K562 (cell line): ENCODE measurements around the gene IRF9.

Source experiments
- IRF9 ChIP-seq: fragments of 450-650 bp; IDR thresholded peaks from 2 replicates; pipeline ENCODE4 v1.6.1; 2016; ENCODE audit warnings: missing biosample characterization, missing genetic modification characterization
- NR1H2 ChIP-seq: sonication (generic); formaldehyde crosslinking; IDR thresholded peaks from 2 replicates; pipeline ENCODE4 v1.4.0; 2020; ENCODE audit warnings: mild to moderate bottlenecking, missing genetic modification reagents
- POLR2AphosphoS5 ChIP-seq: IDR thresholded peaks from 2 replicates; pipeline ENCODE4 v1.6.1; 2011; ENCODE audit warnings: mild to moderate bottlenecking, low read depth, low read length, moderate library complexity; ENCODE audit not compliant: control insufficient read depth, insufficient read depth
- SIRT6 ChIP-seq: IDR thresholded peaks from one replicate; pipeline ENCODE4 v1.6.1; 2012; ENCODE audit warnings: low read depth, mild to moderate bottlenecking, control low read depth, inconsistent platforms, low read length, moderate library complexity
- ZBTB17 ChIP-seq: fragments of 450-650 bp; formaldehyde crosslinking; IDR thresholded peaks from 2 replicates; pipeline ENCODE4 v1.4.0; 2020; ENCODE audit warnings: mild to moderate bottlenecking
- TF ChIP-seq, protein P1 (sequence below), 3 experiments: IDR thresholded peaks in 2 of 3; conservative IDR thresholded peaks in 1 of 3; 2 replicates each; pipeline ENCODE4 v1.5.1; 2011 to 2012; ENCODE audit warnings: low read length in 3 of 3, mild to moderate bottlenecking in 3 of 3, control low read depth in 2 of 3, improper control_type of control experiment in 1 of 3, inconsistent platforms in 1 of 3, low read depth in 1 of 3, mixed read lengths in 1 of 3, moderate library complexity in 1 of 3; ENCODE audit not compliant: insufficient read depth in 2 of 3

GRCh38 chr14:24144451-24144850 is 16.6 kb upstream of the IRF9 start:
- TF ChIP-seq ZBTB17 (CRISPR knock-in tag) = no peak
- TF ChIP-seq NR1H2 (CRISPR knock-in tag) = no peak
- TF ChIP-seq, protein P1, sequence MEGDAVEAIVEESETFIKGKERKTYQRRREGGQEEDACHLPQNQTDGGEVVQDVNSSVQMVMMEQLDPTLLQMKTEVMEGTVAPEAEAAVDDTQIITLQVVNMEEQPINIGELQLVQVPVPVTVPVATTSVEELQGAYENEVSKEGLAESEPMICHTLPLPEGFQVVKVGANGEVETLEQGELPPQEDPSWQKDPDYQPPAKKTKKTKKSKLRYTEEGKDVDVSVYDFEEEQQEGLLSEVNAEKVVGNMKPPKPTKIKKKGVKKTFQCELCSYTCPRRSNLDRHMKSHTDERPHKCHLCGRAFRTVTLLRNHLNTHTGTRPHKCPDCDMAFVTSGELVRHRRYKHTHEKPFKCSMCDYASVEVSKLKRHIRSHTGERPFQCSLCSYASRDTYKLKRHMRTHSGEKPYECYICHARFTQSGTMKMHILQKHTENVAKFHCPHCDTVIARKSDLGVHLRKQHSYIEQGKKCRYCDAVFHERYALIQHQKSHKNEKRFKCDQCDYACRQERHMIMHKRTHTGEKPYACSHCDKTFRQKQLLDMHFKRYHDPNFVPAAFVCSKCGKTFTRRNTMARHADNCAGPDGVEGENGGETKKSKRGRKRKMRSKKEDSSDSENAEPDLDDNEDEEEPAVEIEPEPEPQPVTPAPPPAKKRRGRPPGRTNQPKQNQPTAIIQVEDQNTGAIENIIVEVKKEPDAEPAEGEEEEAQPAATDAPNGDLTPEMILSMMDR (IDR thresholded peaks at IDR 0.05 in 2 of 3, conservative IDR thresholded peaks at IDR 0.05 in 1 of 3; ENCODE audit: insufficient read depth in 2 of 3, low read depth in 1 of 3, low read length in 3 of 3) = no peak
- no peak for TF ChIP-seq POLR2AphosphoS5
- no peak for TF ChIP-seq IRF9 (tag)
- TF ChIP-seq SIRT6 = no peak
